ENCODE data around the gene MUSK.

- TF ChIP-seq POLR2A (IDR thresholded peaks at IDR 0.05; ENCODE audit: low read depth, low read length) (no peak), TAF1 (IDR thresholded peaks at IDR 0.05; ENCODE audit: borderline replicate concordance, low read depth, low read length) (no peak), POLR2AphosphoS5 (IDR thresholded peaks at IDR 0.05; ENCODE audit: low read depth, low read length) (no peak)
Measured at GRCh38 chr9:110650261-110650660, 18.3 kb upstream of the MUSK start.

All from GM12892 (cell line).